Panc1 (cell line): ENCODE results near the gene SETD2. TPM values are rescaled to one million over a fixed set of nuclear protein-coding genes. Genes with fewer than 3 reads are reported as not detected.

Experiments used
- ATAC-seq: fragments of 200-7000 bp; cut with Tn5 transposase; 2 replicates; pipeline ENCODE4 v1.9.1; 2020; ENCODE audit warnings: mild to moderate bottlenecking, moderate library complexity
- BruUV-seq: library from RNA; stranded (reverse); fragments of 400-500 nt; replicated peaks from 2 replicates; lab custom pipeline; 2021; lab: Mats Ljungman, UMichigan
- CTCF ChIA-PET: fragments of 300-600 bp; sonication (Branson Sonifier 250); formaldehyde crosslinking; loops from one replicate; lab custom pipeline; 2022; ENCODE audit warnings: antibody characterized with exemption; lab: Charles Lee
- POLR2A ChIA-PET: fragments of 300-600 bp; sonication (Branson Sonifier 250); formaldehyde crosslinking; loops from one replicate; lab custom pipeline; 2022; ENCODE audit warnings: antibody characterized with exemption; lab: Charles Lee
- DNase-seq: peaks from one replicate; pipeline ENCODE4 v3.0.0-alpha.2; 2010; ENCODE audit warnings: low read depth, low spot score
- H3K27ac ChIP-seq: 2 replicates; pipeline ENCODE4 v1.5.1; 2011; ENCODE audit warnings: mild to moderate bottlenecking, low read length, inconsistent platforms
- H3K27me3 ChIP-seq: fragments of 200-500 bp; sonication (Bioruptor generic); 2 replicates; pipeline ENCODE4 v1.6.0; 2014; ENCODE audit warnings: low read length, inconsistent platforms; ENCODE audit not compliant: control insufficient read depth, insufficient read depth
- H3K36me3 ChIP-seq: fragments of 200-500 bp; sonication (Bioruptor generic); 2 replicates; pipeline ENCODE4 v1.5.1; 2014; ENCODE audit warnings: inconsistent platforms, mild to moderate bottlenecking, low read length, moderate library complexity; ENCODE audit not compliant: control insufficient read depth, insufficient read depth
- H3K4me1 ChIP-seq: 2 replicates; pipeline ENCODE4 v1.5.1; 2011; ENCODE audit warnings: inconsistent platforms, mild to moderate bottlenecking, low read length, moderate library complexity; ENCODE audit not compliant: control insufficient read depth, insufficient read depth
- H3K4me3 ChIP-seq, 2 experiments: 2 replicates each; pipeline ENCODE4 v1.5.1; 2011 to 2012; ENCODE audit warnings: low read depth in 2 of 2, low read length in 2 of 2, mild to moderate bottlenecking in 2 of 2, inconsistent platforms in 1 of 2, moderate library complexity in 1 of 2
- H3K9me3 ChIP-seq: fragments of 200-500 bp; sonication (Bioruptor generic); 2 replicates; pipeline ENCODE4 v1.5.1; 2014; ENCODE audit warnings: low read depth, mild to moderate bottlenecking, inconsistent platforms, low read length, moderate library complexity; ENCODE audit not compliant: control insufficient read depth, insufficient read depth
- POLR2AphosphoS5 ChIP-seq: IDR thresholded peaks from 2 replicates; pipeline ENCODE4 v1.6.1; 2012; ENCODE audit warnings: mild to moderate bottlenecking, low read depth, low read length, moderate library complexity
- SIN3A ChIP-seq: IDR thresholded peaks from 2 replicates; pipeline ENCODE4 v1.6.1; 2012; ENCODE audit warnings: low read depth, mild to moderate bottlenecking, low read length, moderate library complexity, borderline replicate concordance; ENCODE audit not compliant: insufficient read depth
- TCF7L2 ChIP-seq: IDR thresholded peaks from 2 replicates; pipeline ENCODE4 v1.6.1; 2011; ENCODE audit warnings: mild to moderate bottlenecking, low read depth, low read length, inconsistent platforms
- in situ Hi-C: cut with HindIII; loops from 2 replicates; pipeline ENCODE4 v1.10.0; 2016; ENCODE audit warnings: low sequenced_read_pairs, low pct_unique_long_range_greater_than_20kb
- intact Hi-C: fragments of 100-400 bp; cut with micrococcal nuclease; formaldehyde crosslinking; loops from one replicate; pipeline ENCODE4 v1.10.0; 2022; ENCODE audit not compliant: unreplicated experiment
- total RNA-seq: library from RNA; stranded (reverse); gene quantifications from one replicate; pipeline ENCODE4 v1.2.1, GENCODE V29; 2021; ENCODE audit not compliant: unreplicated experiment
- TF ChIP-seq, protein P1 (sequence below): fragments of 450-650 bp; IDR thresholded peaks from 2 replicates; pipeline ENCODE4 v1.5.1; 2017; ENCODE audit warnings: mild to moderate bottlenecking
- TF ChIP-seq, protein P2 (sequence below), 2 experiments: IDR thresholded peaks; 2 replicates each; pipeline ENCODE4 v1.6.1; 2011 to 2012; ENCODE audit warnings: low read depth in 2 of 2, control low read depth in 1 of 2, low read length in 1 of 2, mild to moderate bottlenecking in 1 of 2, moderate library complexity in 1 of 2; ENCODE audit not compliant: insufficient read depth in 1 of 2

The SETD2 gene
- total RNA-seq, 1 experiment from 2014 or later, result 32.6 TPM

DNA sequence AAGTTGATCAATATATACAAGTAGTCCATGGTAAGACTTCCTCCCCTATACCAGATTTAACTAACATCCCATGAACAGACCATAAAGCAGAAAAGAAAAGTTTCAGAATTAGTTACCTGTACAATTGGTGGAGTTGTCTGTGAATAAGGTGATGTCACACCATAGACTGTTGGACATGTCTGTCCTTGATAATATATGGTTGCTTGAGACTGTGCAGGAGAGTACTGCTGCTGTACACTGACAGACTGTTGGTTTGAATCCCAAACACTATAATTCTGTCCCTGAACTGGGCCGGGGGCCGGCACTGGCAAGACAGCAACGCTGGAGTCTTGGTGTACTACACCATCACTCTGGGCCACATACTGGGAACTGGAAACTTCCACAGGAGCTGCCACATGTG, 107.2 kb downstream of the SETD2 start:
- TF ChIP-seq SIN3A (no peak), POLR2AphosphoS5 (no peak)
- TF ChIP-seq, protein P1, sequence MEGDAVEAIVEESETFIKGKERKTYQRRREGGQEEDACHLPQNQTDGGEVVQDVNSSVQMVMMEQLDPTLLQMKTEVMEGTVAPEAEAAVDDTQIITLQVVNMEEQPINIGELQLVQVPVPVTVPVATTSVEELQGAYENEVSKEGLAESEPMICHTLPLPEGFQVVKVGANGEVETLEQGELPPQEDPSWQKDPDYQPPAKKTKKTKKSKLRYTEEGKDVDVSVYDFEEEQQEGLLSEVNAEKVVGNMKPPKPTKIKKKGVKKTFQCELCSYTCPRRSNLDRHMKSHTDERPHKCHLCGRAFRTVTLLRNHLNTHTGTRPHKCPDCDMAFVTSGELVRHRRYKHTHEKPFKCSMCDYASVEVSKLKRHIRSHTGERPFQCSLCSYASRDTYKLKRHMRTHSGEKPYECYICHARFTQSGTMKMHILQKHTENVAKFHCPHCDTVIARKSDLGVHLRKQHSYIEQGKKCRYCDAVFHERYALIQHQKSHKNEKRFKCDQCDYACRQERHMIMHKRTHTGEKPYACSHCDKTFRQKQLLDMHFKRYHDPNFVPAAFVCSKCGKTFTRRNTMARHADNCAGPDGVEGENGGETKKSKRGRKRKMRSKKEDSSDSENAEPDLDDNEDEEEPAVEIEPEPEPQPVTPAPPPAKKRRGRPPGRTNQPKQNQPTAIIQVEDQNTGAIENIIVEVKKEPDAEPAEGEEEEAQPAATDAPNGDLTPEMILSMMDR, result no peak
- TF ChIP-seq, protein P2, sequence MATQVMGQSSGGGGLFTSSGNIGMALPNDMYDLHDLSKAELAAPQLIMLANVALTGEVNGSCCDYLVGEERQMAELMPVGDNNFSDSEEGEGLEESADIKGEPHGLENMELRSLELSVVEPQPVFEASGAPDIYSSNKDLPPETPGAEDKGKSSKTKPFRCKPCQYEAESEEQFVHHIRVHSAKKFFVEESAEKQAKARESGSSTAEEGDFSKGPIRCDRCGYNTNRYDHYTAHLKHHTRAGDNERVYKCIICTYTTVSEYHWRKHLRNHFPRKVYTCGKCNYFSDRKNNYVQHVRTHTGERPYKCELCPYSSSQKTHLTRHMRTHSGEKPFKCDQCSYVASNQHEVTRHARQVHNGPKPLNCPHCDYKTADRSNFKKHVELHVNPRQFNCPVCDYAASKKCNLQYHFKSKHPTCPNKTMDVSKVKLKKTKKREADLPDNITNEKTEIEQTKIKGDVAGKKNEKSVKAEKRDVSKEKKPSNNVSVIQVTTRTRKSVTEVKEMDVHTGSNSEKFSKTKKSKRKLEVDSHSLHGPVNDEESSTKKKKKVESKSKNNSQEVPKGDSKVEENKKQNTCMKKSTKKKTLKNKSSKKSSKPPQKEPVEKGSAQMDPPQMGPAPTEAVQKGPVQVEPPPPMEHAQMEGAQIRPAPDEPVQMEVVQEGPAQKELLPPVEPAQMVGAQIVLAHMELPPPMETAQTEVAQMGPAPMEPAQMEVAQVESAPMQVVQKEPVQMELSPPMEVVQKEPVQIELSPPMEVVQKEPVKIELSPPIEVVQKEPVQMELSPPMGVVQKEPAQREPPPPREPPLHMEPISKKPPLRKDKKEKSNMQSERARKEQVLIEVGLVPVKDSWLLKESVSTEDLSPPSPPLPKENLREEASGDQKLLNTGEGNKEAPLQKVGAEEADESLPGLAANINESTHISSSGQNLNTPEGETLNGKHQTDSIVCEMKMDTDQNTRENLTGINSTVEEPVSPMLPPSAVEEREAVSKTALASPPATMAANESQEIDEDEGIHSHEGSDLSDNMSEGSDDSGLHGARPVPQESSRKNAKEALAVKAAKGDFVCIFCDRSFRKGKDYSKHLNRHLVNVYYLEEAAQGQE (IDR thresholded peaks at IDR 0.05; ENCODE audit: insufficient read depth in 1 of 2, low read depth in 2 of 2, low read length in 1 of 2), result no peak
- CTCF ChIA-PET, result no interaction called here
- in situ Hi-C loops, result no loop called here
- BruUV-seq, result no TSS peak
- Histone ChIP-seq H3K4me1 (no peaks in the 10 kb centered on the region), H3K27me3 (no peaks in the 10 kb centered on the region), H3K36me3 (no peaks in the 10 kb centered on the region; the same call in 1 of the 2 replicates), H3K4me3 (no peak overlapping the region), H3K27ac (no peak overlapping the region), H3K9me3 (no peaks in the 10 kb centered on the region)
- intact Hi-C loops, result no loop called here
- DNase-seq (no peak), ATAC-seq (no peak)
- POLR2A ChIA-PET, result no interaction called here

DNA sequence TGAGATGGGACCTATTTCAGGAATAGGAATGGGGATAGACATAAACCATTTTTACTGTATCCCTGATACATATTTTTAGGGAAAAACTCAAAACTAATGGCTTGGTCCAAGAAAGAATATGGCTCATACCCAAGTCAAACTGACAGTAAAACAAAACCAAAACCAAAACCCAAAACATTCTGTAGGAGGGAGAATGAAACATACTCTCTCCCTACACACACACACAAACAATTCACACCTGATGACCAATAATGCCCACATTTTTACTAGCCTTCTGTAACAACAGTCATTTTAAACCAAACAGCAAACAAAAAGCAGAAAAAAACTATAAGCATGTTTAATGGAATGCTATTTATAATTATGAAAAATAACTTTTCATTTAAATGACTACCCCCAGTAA, 109.5 kb downstream of the SETD2 start:
- BruUV-seq, result no TSS peak
- Histone ChIP-seq H3K36me3 (no peaks in the 10 kb centered on the region; the same call in 1 of the 2 replicates), H3K27me3 (no peaks in the 10 kb centered on the region), H3K4me1 (no peaks in the 10 kb centered on the region), H3K9me3 (no peaks in the 10 kb centered on the region), H3K27ac (no peak overlapping the region), H3K4me3 (no peak overlapping the region)
- in situ Hi-C loops (no loop called here), intact Hi-C loops (no loop called here)
- ChIA-PET CTCF (no interaction called here), POLR2A (no interaction called here)
- DNase-seq (no peak), ATAC-seq (no peak)
- TF ChIP-seq, protein P2 (IDR thresholded peaks at IDR 0.05; ENCODE audit: insufficient read depth in 1 of 2, low read depth in 2 of 2, low read length in 1 of 2), result no peak
- TF ChIP-seq, protein P1, result no peak
- TF ChIP-seq POLR2AphosphoS5 (no peak), TCF7L2 (no peak), SIN3A (no peak)
